HG02571 (cell line): ENCODE results near the gene POFUT1.
"Not testable (repeated sequence)": the region's sequence is repeated elsewhere in the genome, so short reads cannot be mapped to it uniquely, and the experiment has no call there.

Experiments
- ATAC-seq: cut with Tn5 transposase; IDR thresholded peaks from one replicate; pipeline ENCODE4 v1.9.1; 2021; ENCODE audit warnings: mild to moderate bottlenecking, moderate library complexity; ENCODE audit not compliant: unreplicated experiment

POFUT1 gene

DNA sequence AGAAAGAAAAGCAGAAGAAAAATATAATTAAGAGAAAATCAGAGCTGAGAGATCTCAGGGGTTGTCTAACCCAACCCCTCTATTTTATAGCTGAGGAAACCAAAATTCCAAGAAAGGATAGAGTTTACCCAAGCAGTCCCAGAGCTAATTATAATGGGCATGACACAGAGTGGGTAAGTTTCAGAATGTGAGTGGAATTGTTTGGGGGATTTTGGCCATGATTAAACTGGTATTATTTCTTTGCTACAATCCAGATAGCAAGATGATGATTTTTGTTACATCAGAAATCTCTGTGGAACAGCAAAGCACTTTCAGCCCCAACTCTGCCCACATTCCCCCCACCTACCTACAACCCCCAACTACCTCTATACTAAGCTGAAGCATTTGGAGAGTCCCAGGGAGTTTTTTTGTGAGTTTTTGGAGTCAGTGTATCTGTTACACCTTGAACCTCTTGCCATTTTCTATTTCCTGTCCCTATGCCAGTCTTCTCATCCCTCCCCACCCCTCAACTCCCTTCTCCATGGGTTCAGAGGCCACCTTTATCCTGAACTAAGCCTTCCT lies 24.7 kb downstream of the POFUT1 start:
- no peak for ATAC-seq

GRCh38 chr20:32233286-32233685 lies 25.6 kb downstream of the POFUT1 start:
- no peak for ATAC-seq

DNA sequence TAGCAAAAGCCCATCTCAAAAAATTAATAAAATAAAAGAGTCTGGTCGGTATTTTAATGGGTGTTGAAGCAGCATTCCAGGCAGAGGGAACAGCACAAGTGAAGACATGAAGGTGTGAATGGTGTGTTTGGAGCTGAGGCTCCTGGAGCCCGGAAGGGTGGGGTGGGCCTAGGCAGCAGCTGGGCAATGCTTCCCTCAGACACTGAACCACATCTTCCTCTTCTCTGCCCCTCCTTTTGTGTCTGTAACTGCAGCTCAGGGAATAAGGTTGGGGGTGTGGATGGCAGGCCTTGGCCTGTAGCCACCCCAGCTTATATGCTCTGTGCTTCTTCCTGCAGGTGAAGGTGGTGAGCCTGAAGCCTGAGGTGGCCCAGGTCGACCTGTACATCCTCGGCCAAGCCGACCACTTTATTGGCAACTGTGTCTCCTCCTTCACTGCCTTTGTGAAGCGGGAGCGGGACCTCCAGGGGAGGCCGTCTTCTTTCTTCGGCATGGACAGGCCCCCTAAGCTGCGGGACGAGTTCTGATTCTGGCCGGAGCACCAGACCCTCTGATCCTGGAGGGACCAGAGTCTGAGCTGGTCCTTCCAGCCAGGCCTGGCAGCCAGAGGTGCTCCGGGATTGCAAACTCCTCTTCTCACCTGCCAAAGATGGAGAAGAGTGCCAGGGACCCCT lies 26.6 kb downstream of the POFUT1 start:
- no peak for ATAC-seq

DNA sequence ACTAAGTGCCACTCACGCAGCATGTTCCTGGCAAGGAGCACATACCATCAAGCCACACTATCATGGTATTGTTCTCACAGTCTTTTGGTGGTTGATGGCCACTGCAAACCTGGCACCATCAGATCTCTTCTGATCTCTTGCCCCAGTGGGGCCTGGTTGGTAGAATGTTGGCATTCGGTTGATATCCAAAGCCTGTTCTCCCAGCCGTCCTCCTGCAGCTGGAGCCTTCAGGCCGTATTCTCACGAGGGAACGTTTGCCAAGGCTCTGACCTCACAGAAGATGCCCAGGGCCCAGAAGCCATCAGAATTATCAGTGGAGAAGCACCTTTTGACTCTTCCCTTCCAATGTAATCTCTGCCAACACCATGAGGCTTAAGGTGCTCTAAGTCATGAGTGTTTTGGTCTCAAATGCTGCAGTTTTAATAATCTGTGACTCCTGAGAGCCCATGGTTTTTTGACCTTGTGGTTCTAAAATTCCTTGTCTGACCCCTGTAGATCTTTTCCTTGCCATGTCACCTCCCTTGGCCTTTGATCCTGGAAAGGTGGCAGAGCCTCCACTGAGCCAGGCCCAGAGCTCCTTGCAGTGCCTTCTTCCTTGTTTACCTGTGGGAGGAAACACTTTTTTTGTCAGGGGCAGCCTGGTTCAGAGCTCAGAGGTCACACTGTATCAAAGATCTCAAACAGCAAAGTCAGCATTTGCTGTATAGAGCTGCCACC lies 27.8 kb downstream of the POFUT1 start:
- ATAC-seq, result no peak

GRCh38 chr20:32236048-32236533 lies 28.4 kb downstream of the POFUT1 start:
- ATAC-seq, result no peak

- ATAC-seq, result no peak
These were observed 29.1 kb downstream of the POFUT1 start for GRCh38 chr20:32236819-32237218.

- no peak for ATAC-seq
These were observed 29.7 kb downstream of the POFUT1 start for GRCh38 chr20:32237419-32237818.

DNA sequence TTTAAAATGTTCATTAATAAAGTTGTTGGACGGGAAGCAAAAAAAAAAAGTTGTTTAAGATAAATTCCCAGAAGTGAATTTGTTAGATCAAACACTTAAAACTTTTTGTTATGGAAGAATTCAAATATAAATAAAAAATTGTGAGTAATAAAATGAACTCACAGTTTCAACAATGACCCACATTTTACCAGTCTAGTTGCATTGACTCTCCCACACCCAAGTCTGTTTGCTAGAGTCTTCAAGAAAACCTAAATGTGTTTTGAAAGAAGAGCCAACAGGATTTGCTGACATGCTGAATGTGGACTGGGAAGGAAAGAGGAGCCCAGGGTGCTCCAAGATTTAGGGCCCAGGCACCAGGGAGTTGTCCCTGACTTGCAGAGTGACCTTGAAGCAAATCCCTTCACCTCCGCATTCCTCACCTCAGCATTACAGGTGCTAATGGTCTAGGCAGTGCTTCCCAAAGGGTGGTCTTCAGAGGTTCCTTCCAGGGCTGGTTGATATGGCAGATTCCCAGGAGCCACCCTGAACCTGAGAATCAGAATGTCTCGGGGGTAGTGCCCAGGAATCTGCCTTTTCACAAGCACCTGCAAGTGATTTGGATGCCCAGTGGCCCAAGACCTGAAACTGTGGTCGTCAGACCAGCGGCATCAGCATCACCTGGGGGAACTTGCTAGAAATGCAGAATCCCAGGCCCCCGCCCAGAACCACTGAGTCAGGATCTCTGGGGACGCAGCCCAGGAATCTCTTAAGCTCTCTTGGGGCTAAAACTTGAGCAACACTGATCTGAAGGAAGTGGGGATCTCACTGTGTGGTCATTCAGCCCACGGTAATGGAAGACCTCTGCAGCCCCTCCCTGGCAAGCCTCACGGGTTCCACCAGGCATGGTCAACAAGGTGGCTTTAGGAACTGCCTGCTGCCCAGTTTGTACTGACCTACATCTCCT lies 31.1 kb downstream of the POFUT1 start:
- no peak for ATAC-seq

GRCh38 chr20:32240205-32240604 lies 32.5 kb downstream of the POFUT1 start:
- no peak for ATAC-seq

GRCh38 chr20:32241807-32242206 lies 34.1 kb downstream of the POFUT1 start:
- ATAC-seq, result no peak

DNA sequence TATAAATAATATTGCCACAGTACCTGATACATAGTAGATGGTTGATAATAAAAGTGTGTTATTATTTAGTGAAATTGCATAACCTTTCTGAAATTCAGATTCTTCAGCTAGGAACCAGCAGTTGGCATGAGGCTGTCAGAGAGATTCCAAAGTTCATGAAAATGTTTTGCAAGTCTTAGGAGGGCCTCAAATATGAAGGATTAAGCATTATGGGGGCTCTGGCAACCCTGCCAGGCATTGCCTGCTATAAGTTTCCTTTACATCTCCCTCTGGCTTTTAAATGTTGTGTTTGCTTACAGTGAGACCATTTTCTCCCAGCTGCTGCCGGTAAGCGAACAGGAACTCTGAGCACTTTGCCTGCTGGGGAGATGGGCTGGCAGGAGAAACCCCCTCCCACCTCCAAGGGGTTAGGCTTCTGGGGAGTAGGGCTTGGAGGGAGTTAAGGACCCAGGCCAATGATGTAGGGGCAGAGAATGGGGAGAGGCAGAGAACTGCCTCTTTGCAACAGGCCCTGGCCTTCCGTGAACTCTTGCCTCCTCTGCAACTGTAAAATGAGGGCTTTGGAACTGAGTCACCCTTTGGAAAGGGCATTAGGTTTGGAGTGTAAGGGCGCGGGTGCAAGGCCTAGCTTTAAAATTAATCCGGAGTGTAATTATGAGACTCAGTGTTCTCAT lies 36.6 kb downstream of the POFUT1 start:
- no peak for ATAC-seq

DNA sequence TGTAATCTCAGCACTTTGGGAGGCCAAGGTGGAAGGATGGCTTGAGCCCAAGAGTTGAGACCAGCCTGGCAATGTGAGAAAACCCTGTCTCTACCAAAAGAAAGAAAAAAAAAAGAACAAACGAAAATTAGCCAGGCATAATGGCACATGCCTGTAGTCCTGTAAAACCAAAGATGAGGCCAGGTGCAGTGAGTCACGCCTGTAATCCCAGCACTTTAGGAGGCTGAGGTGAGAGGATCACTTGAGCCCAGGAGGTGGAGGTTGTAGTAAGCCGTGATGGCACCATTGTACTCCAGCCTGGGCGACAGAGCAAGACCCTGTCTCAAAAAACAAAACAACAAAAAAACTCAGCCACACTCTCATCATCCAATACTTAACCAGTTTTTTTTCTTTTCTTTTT lies 37.3 kb downstream of the POFUT1 start:
- ATAC-seq, result no peak

DNA sequence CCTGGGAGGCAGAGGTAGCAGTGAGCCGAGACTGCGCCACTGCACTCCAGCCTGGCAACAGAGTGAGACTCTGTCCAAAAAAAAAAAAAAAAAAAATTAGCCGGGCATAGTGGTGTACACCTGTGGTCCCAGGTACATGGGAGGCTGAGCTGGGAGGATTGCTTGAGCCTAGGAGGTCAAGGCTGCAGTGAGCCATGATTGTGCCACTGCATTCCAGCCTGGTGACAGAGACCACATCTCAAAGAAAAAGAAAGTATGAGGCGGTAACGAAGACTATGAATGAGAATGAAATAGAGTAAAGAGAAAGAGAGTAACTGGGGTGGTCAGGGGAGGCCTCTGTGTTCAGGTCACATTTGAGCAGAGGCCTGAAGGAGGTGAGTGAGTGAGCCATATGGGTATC lies 38.5 kb downstream of the POFUT1 start:
- ATAC-seq, result not testable (repeated sequence)

- no peak for ATAC-seq
These were observed 40.4 kb downstream of the POFUT1 start for GRCh38 chr20:32248043-32248442.

- ATAC-seq, result no peak
These were observed 41.5 kb downstream of the POFUT1 start for GRCh38 chr20:32249030-32249738.

DNA sequence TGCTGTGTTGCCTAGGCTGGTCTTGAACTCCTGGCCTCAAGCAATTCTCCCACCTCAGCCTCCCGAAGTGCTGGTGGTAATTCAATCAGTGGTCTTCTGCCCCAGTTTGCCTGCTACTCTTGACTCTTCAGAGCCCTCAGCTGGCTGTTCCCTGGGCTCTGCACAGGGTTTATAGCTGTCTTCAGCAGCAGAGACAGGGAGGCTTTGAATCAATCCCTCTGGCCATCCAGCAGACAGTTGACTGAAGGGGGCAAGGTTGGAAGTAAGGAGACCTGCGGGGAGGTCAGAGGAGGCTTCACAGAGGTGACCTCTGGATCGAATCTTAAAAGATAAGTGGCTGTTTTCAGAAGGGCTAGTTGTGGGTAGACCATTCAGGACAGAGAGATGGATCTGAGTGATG lies 43.8 kb downstream of the POFUT1 start:
- no peak for ATAC-seq

DNA sequence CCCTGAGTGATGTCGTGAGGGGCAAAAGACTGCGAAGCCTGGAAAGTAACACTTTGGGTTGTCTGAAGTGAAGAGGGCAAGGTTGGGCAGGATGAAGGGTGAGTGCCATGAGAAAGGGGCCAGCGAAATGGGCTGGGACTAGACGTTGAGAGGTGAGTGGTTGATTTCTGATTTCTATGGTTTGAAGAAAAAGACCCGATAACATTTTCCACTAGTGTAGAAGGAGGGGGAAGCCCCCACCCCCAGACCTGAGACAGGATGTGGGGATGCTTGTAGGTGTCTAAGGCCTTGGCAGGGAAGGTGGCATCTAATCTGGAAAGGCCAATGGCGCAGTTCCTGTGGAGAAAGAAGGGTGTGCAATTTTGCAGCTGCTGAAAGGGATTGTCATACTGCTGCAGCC lies 44.5 kb downstream of the POFUT1 start:
- ATAC-seq, result no peak

GRCh38 chr20:32260973-32261372 lies 53.3 kb downstream of the POFUT1 start:
- not testable (repeated sequence) for ATAC-seq

- ATAC-seq, result no peak
These were observed 54.0 kb downstream of the POFUT1 start for GRCh38 chr20:32261644-32262043.

DNA sequence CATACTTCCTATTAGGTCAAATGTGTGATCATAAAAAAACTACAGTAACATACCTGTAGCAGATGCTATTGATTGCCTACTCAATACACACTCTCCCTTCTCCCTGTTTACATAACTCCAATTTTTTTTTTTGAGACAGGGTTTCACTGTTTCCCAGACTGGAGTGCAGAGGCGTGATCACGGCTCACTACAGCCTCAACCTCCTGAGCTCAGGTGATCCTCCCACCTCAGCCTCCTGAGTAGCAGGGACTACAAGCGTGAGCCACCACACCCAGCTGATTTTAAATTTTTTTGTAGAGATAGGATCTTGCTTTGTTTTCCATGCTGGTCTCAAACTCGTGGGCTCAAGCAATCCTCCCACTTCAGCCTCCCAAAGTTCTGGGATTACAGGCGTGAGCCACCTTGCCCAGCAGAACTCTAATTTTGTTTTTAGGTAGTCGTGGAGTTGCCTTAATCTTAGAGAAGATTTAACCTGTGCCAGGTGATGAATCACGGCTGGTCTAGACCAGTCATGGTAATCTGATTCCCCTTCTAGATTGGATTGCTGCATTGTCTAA lies 55.8 kb downstream of the POFUT1 start:
- no peak for ATAC-seq
